PC-3 (cell line): Measurements from ENCODE around the gene CAMK1D. TPM values are rescaled to one million over a fixed set of nuclear protein-coding genes. Genes with fewer than 3 reads are reported as not detected.

Source experiments
- ATAC-seq: fragments of 200-7000 bp; cut with Tn5 transposase; 2 replicates; pipeline ENCODE4 v1.9.1; 2020; ENCODE audit warnings: mild to moderate bottlenecking, moderate library complexity
- BruUV-seq: library from RNA; stranded (reverse); fragments of 400-500 nt; replicated peaks from 2 replicates; lab custom pipeline; 2021; lab: Mats Ljungman, UMichigan
- CTCF ChIA-PET: fragments of 300-600 bp; sonication (Branson Sonifier 250); formaldehyde crosslinking; loops from one replicate; lab custom pipeline; 2022; ENCODE audit warnings: antibody characterized with exemption; lab: Charles Lee
- POLR2A ChIA-PET: fragments of 300-600 bp; sonication (Branson Sonifier 250); formaldehyde crosslinking; loops from one replicate; lab custom pipeline; 2022; ENCODE audit warnings: antibody characterized with exemption; ENCODE audit not compliant: unreplicated experiment; lab: Charles Lee
- DNase-seq: peaks from one replicate; pipeline ENCODE4 v3.0.0-alpha.2; 2015
- H2AFZ ChIP-seq: fragments of 300-600 bp; sonication (generic); 2 replicates; pipeline ENCODE4 v1.6.0; 2016; ENCODE audit warnings: antibody characterized with exemption, low read length
- H3F3A ChIP-seq: fragments of 300-600 bp; sonication (generic); one replicate; pipeline ENCODE4 v1.6.0; 2017; ENCODE audit warnings: antibody characterized with exemption, low read length, control low read depth, mild to moderate bottlenecking; ENCODE audit not compliant: unreplicated experiment
- H3K27ac ChIP-seq: fragments of 300-600 bp; sonication (generic); 2 replicates; pipeline ENCODE4 v1.5.1; 2016; ENCODE audit warnings: mild to moderate bottlenecking, low read length
- H3K27me3 ChIP-seq: fragments of 300-600 bp; sonication (generic); 2 replicates; pipeline ENCODE4 v1.6.1; 2016; ENCODE audit warnings: low read length, mixed read lengths
- H3K36me3 ChIP-seq: fragments of 300-600 bp; sonication (generic); 2 replicates; pipeline ENCODE4 v1.6.1; 2016; ENCODE audit warnings: low read depth, mixed run types, low read length, mixed read lengths
- H3K4me1 ChIP-seq: fragments of 300-600 bp; sonication (generic); 2 replicates; pipeline ENCODE4 v1.5.1; 2016; ENCODE audit warnings: low read length; ENCODE audit not compliant: insufficient read depth
- H3K4me2 ChIP-seq: fragments of 300-600 bp; sonication (generic); 2 replicates; pipeline ENCODE4 v1.6.0; 2016; ENCODE audit warnings: low read length
- H3K4me3 ChIP-seq: fragments of 300-600 bp; sonication (generic); 2 replicates; pipeline ENCODE4 v1.5.1; 2016; ENCODE audit warnings: mild to moderate bottlenecking, low read length, mixed read lengths
- H3K79me2 ChIP-seq: fragments of 300-600 bp; sonication (generic); 2 replicates; pipeline ENCODE4 v1.6.1; 2017; ENCODE audit warnings: low read length, mixed read lengths
- H3K9ac ChIP-seq: fragments of 300-600 bp; sonication (generic); 2 replicates; pipeline ENCODE4 v1.6.0; 2016; ENCODE audit warnings: mild to moderate bottlenecking, low read length
- H3K9me2 ChIP-seq: fragments of 300-600 bp; sonication (generic); replicated peaks from 2 replicates; pipeline ENCODE4 v1.6.1; 2016; ENCODE audit warnings: mixed run types, low read length, mixed read lengths
- H3K9me3 ChIP-seq: fragments of 300-600 bp; sonication (generic); 2 replicates; pipeline ENCODE4 v1.6.1; 2016; ENCODE audit warnings: low read length, mixed read lengths
- H4K20me1 ChIP-seq: fragments of 300-600 bp; sonication (generic); 2 replicates; pipeline ENCODE4 v1.6.1; 2016; ENCODE audit warnings: low read length, mixed read lengths
- CTCF ChIP-seq: fragments of 300-600 bp; sonication (generic); conservative IDR thresholded peaks from 2 replicates; pipeline ENCODE4 v1.5.1; 2017; ENCODE audit warnings: antibody characterized with exemption, low read depth, mild to moderate bottlenecking, low read length
- EZH2 ChIP-seq: fragments of 300-600 bp; sonication (generic); IDR thresholded peaks from one replicate; pipeline ENCODE4 v1.6.1; 2017; ENCODE audit warnings: antibody characterized with exemption, mild to moderate bottlenecking, low read length; ENCODE audit not compliant: unreplicated experiment
- EZH2phosphoT487 ChIP-seq: fragments of 300-600 bp; sonication (generic); IDR thresholded peaks from 2 replicates; pipeline ENCODE4 v1.6.1; 2018; ENCODE audit warnings: mild to moderate bottlenecking, antibody characterized with exemption, low read length, borderline replicate concordance
- intact Hi-C: fragments of 100-400 bp; cut with micrococcal nuclease; formaldehyde crosslinking; loops from 2 replicates; pipeline ENCODE4 v1.9.0; 2023
- total RNA-seq: library from RNA; depleted of rRNA; stranded (reverse); fragments of >200 nt; gene quantifications from 2 replicates; pipeline ENCODE4 v1.2.3, GENCODE V29; 2014

CAMK1D gene
- total RNA-seq, 1 experiment from 2014 or later = 1.3 TPM

GRCh38 chr10:12400266-12400931 lies 51.1 kb downstream of the CAMK1D start:
- Histone ChIP-seq H3K4me3 (peak overlapping the region; percentile 42; the same call in 1 of the 2 replicates), H3K4me2 (peak overlapping the region; percentile 61), H3K36me3 (no peaks in the 10 kb centered on the region), H3K79me2 (no peaks in the 10 kb centered on the region), H3K27ac (peak overlapping the region; percentile 92), H3K9me3 (no peaks in the 10 kb centered on the region), H4K20me1 (no peaks in the 10 kb centered on the region), H3K4me1 (peaks cover 29% of the 10 kb centered on the region), H2AFZ (no peak overlapping the region), H3K9me2 (no peaks in the 10 kb centered on the region), H3K27me3 (no peaks in the 10 kb centered on the region), H3F3A (no peaks in the 10 kb centered on the region), H3K9ac (peak overlapping the region; percentile 48)
- DNase-seq (peak; percentile 79), ATAC-seq (peak; percentile 84)
- ChIA-PET CTCF (interaction anchor here (0.6 to 0.8 kb wide), 3 partner anchors 256 to 311 kb away, joined by 4 read pairs; no protein-coding TSS in a partner anchor), POLR2A (interaction anchor here (0.5 to 0.6 kb wide), 3 partner anchors 136 to 304 kb away, joined by 3 to 11 read pairs (median 5); no protein-coding TSS in a partner anchor)
- no peak for TF ChIP-seq EZH2
- TF ChIP-seq CTCF = no peak
- TF ChIP-seq EZH2phosphoT487 = no peak
- no TSS peak for BruUV-seq
- intact Hi-C loops = loop anchor here (5.0 kb wide), 1 partner anchor 307 kb away; no protein-coding TSS in a partner anchor

GRCh38 chr10:12401466-12401865 lies 52.1 kb downstream of the CAMK1D start:
- Histone ChIP-seq H3K9me2 (no peaks in the 10 kb centered on the region), H3K27me3 (no peaks in the 10 kb centered on the region), H3K36me3 (no peaks in the 10 kb centered on the region), H2AFZ (no peak overlapping the region), H3K4me1 (peaks cover 36% of the 10 kb centered on the region), H3F3A (no peaks in the 10 kb centered on the region), H4K20me1 (no peaks in the 10 kb centered on the region), H3K4me3 (no peak overlapping the region), H3K27ac (peak overlapping the region; percentile 47), H3K9ac (no peak overlapping the region), H3K9me3 (no peaks in the 10 kb centered on the region), H3K4me2 (no peak overlapping the region), H3K79me2 (no peaks in the 10 kb centered on the region)
- no peak for ATAC-seq
- ChIA-PET POLR2A (no interaction called here), CTCF (no interaction called here)
- TF ChIP-seq EZH2 (no peak), EZH2phosphoT487 (no peak), CTCF (no peak)
- intact Hi-C loops = loop anchor here (5.0 kb wide), 1 partner anchor 306 kb away; no protein-coding TSS in a partner anchor
- no peak for DNase-seq
- no TSS peak for BruUV-seq

DNA sequence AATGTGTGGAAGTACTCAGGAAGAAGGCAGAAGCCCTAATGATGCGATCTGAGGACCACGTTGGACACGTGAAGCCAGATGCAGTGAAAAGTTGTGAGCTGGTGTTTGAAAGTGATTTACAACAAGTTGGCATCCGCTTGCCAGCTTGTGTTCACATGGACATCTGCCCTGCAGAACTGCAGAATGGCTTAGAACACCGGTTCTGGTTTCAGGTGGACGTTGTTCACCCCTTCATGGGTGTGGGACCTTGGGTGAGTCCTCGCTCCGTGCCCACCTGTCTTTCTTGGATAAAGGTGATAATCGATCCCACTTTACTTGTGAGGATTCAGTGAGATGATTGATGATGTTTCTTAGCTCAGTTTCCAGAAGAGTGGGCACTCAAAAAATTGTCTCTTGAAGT lies 53.8 kb downstream of the CAMK1D start:
- CTCF ChIA-PET = no interaction called here
- no peak overlapping the region for H3K4me3 ChIP-seq
- H3K27me3 ChIP-seq = no peaks in the 10 kb centered on the region

More for the DNA sequence above, 53.8 kb downstream of the CAMK1D start:
- Histone ChIP-seq H2AFZ (no peak overlapping the region), H4K20me1 (no peaks in the 10 kb centered on the region), H3K27ac (no peak overlapping the region), H3K4me2 (no peak overlapping the region), H3K79me2 (no peaks in the 10 kb centered on the region), H3K36me3 (no peaks in the 10 kb centered on the region), H3K9ac (no peak overlapping the region), H3K4me1 (peaks cover 36% of the 10 kb centered on the region), H3K9me2 (no peaks in the 10 kb centered on the region), H3K9me3 (no peaks in the 10 kb centered on the region), H3F3A (no peaks in the 10 kb centered on the region)
- intact Hi-C loops = loop anchor here (5.0 kb wide), 1 partner anchor 304 kb away; no protein-coding TSS in a partner anchor
- TF ChIP-seq EZH2 (no peak), EZH2phosphoT487 (no peak), CTCF (no peak)
- ATAC-seq (no peak), DNase-seq (no peak)
- no TSS peak for BruUV-seq
- POLR2A ChIA-PET = no interaction called here
